ENCODE data around the gene A2M.

DNA sequence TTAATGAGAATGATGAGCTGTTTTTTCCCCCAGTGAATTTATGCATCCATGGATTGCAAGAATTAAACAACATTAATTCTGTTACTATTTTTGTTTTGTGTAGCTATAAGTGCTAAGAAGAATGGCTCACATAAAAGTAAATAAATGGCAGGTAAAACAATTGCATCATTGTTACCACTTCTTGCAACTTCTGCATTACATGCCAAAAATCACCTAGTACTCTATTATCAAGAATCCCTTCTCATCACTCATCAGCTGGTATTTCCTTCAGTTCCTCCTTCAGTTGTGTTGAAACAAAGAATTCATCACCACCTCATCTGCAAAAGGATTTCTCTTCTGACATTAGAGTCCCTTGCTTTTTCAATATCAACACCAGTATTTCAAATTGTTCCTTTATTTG, 773 bp downstream of the A2M start:
- TF ChIP-seq, protein P1, sequence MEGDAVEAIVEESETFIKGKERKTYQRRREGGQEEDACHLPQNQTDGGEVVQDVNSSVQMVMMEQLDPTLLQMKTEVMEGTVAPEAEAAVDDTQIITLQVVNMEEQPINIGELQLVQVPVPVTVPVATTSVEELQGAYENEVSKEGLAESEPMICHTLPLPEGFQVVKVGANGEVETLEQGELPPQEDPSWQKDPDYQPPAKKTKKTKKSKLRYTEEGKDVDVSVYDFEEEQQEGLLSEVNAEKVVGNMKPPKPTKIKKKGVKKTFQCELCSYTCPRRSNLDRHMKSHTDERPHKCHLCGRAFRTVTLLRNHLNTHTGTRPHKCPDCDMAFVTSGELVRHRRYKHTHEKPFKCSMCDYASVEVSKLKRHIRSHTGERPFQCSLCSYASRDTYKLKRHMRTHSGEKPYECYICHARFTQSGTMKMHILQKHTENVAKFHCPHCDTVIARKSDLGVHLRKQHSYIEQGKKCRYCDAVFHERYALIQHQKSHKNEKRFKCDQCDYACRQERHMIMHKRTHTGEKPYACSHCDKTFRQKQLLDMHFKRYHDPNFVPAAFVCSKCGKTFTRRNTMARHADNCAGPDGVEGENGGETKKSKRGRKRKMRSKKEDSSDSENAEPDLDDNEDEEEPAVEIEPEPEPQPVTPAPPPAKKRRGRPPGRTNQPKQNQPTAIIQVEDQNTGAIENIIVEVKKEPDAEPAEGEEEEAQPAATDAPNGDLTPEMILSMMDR (IDR thresholded peaks at IDR 0.05 in 2 of 3, conservative IDR thresholded peaks at IDR 0.05 in 1 of 3; ENCODE audit: control insufficient read depth in 2 of 3, extremely low read depth in 1 of 3, insufficient read depth in 1 of 3, low read depth in 3 of 3, low read length in 3 of 3) = no peak
- TF ChIP-seq, protein P2, sequence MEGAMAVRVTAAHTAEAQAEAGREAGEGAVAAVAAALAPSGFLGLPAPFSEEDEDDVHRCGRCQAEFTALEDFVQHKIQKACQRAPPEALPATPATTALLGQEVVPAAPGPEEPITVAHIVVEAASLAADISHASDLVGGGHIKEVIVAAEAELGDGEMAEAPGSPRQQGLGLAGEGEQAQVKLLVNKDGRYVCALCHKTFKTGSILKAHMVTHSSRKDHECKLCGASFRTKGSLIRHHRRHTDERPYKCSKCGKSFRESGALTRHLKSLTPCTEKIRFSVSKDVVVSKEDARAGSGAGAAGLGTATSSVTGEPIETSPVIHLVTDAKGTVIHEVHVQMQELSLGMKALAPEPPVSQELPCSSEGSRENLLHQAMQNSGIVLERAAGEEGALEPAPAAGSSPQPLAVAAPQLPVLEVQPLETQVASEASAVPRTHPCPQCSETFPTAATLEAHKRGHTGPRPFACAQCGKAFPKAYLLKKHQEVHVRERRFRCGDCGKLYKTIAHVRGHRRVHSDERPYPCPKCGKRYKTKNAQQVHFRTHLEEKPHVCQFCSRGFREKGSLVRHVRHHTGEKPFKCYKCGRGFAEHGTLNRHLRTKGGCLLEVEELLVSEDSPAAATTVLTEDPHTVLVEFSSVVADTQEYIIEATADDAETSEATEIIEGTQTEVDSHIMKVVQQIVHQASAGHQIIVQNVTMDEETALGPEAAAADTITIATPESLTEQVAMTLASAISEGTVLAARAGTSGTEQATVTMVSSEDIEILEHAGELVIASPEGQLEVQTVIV (IDR thresholded peaks at IDR 0.05; ENCODE audit: borderline replicate concordance, partially characterized antibody) = no peak
- TF ChIP-seq POLR2A (IDR thresholded peaks at IDR 0.05; ENCODE audit: low read depth, low read length) = no peak
- TF ChIP-seq ETV6 (conservative IDR thresholded peaks at IDR 0.05 in 1 of 2, IDR thresholded peaks at IDR 0.05 in 1 of 2; ENCODE audit: borderline replicate concordance in 1 of 2, low read depth in 1 of 2) = no peak
- no peak for TF ChIP-seq SMC3 (IDR thresholded peaks at IDR 0.05; ENCODE audit: borderline replicate concordance, low read length)
- TF ChIP-seq RFX5 (IDR thresholded peaks at IDR 0.05; ENCODE audit: low read depth, low read length) = no peak
- TF ChIP-seq EGR1 (IDR thresholded peaks at IDR 0.05; ENCODE audit: borderline replicate concordance in 1 of 2, low read depth in 2 of 2, low read length in 2 of 2) = no peak
- no peak for TF ChIP-seq CREB1 (IDR thresholded peaks at IDR 0.05; ENCODE audit: low read depth)
- TF ChIP-seq EP300 (IDR thresholded peaks at IDR 0.05; ENCODE audit: borderline replicate concordance in 1 of 2, control insufficient read depth in 1 of 2, low read depth in 2 of 2, low read length in 2 of 2) = no peak
- TF ChIP-seq CBX5 (IDR thresholded peaks at IDR 0.05; ENCODE audit: low read depth) = no peak
- no peak for TF ChIP-seq TBL1XR1 (IDR thresholded peaks at IDR 0.05; ENCODE audit: low read depth, low read length)
